ENCODE data around the gene BAIAP2. TPM values are rescaled to one million over a fixed set of nuclear protein-coding genes. Genes with fewer than 3 reads are reported as not detected.

Gene BAIAP2
- total RNA-seq, 1 donor from 2014 or later: 119 TPM

DNA sequence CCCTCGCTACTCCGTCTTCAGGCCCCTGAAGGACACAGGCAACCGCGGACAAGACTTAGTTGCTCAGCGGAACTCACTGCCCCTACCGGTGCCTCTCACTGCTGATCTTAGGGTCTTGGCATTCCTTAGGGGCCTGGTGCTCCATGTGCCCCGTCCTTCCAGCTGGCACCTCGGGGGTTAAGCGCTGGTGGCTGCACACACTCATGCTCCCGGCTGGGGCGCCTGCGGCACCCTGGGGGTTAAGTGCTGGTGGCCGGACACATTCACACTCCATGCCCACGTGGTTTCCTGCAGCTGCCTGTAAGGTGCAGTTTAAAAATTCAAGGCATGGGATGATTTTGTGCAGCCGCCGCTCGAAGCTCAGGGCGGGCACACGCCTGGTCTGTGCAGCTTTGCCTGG, 45.1 kb downstream of the BAIAP2 start:
- peaks cover 42% of the 10 kb centered on the region for H3K4me1 ChIP-seq
- no peak overlapping the region for H3K27ac ChIP-seq
- H3K27me3 ChIP-seq (ENCODE audit: low read depth): no peaks in the 10 kb centered on the region
- peaks cover 28% of the 10 kb centered on the region for H3K36me3 ChIP-seq
- ATAC-seq (no peak), DNase-seq (no peak)
- no peaks in the 10 kb centered on the region for H3K9me3 ChIP-seq
- no peak overlapping the region for H3K4me3 ChIP-seq
- intact Hi-C loops (cut with DNase I): no loop called here
- TF ChIP-seq, protein P1, sequence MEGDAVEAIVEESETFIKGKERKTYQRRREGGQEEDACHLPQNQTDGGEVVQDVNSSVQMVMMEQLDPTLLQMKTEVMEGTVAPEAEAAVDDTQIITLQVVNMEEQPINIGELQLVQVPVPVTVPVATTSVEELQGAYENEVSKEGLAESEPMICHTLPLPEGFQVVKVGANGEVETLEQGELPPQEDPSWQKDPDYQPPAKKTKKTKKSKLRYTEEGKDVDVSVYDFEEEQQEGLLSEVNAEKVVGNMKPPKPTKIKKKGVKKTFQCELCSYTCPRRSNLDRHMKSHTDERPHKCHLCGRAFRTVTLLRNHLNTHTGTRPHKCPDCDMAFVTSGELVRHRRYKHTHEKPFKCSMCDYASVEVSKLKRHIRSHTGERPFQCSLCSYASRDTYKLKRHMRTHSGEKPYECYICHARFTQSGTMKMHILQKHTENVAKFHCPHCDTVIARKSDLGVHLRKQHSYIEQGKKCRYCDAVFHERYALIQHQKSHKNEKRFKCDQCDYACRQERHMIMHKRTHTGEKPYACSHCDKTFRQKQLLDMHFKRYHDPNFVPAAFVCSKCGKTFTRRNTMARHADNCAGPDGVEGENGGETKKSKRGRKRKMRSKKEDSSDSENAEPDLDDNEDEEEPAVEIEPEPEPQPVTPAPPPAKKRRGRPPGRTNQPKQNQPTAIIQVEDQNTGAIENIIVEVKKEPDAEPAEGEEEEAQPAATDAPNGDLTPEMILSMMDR (IDR thresholded peaks at IDR 0.05): no peak

DNA sequence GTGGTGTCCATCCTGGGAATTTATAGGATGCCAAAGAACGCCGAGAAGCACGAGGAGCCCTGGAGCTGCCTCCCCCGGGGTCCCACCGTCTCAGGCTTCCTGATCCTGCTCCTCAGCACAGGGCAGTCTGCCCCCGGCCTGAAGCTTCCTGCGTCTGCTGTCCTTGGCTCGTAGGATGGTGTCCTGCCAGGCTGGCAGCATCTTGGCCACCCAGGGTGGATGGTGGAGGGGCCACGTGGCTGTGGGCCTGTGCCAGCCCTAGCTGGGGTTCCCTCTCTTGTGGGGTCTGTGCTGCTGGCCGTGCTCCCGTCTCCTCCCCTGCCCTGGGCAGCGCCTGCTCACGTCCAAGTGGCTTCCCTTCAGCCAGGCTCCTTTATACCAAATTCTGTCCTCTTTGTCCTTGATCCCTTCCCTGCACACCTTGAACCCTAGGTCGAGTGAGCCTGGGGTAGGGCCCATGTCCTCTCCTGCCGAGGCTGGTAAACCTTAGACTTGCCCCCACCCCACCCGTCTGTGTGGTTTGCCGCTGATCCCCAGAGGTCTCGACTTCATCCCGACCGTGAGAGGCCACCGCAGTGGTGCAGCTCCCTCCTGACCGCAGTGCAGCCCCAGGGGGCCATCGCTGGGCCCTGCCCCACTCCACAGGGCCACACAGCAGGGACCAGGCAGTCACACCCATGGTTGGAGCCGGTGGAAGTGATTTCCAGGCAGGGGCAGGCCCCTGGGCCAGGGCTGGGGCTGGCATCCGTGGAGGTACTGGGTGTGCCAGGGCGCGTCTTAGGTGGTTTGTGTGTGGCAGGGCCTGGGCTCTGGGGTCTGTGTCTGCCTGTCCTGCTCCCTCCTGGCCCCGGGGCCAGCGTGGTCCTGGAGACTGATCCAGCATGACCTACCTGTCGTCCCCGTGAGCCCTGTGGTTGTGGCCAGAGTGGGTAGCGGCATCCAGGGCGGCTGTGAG, 46.5 kb downstream of the BAIAP2 start:
- no peak overlapping the region for H3K4me3 ChIP-seq
- H3K9me3 ChIP-seq: no peaks in the 10 kb centered on the region
- no peaks in the 10 kb centered on the region for H3K27me3 ChIP-seq (ENCODE audit: low read depth)
- peaks cover 31% of the 10 kb centered on the region for H3K36me3 ChIP-seq
- intact Hi-C loops (cut with DNase I): no loop called here
- TF ChIP-seq, protein P1 (IDR thresholded peaks at IDR 0.05): no peak
- ATAC-seq (peak in 1 of 2 donors; percentile 0), DNase-seq (no peak)
- H3K27ac ChIP-seq: peak overlapping the region; percentile 87
- peaks cover 46% of the 10 kb centered on the region for H3K4me1 ChIP-seq

DNA sequence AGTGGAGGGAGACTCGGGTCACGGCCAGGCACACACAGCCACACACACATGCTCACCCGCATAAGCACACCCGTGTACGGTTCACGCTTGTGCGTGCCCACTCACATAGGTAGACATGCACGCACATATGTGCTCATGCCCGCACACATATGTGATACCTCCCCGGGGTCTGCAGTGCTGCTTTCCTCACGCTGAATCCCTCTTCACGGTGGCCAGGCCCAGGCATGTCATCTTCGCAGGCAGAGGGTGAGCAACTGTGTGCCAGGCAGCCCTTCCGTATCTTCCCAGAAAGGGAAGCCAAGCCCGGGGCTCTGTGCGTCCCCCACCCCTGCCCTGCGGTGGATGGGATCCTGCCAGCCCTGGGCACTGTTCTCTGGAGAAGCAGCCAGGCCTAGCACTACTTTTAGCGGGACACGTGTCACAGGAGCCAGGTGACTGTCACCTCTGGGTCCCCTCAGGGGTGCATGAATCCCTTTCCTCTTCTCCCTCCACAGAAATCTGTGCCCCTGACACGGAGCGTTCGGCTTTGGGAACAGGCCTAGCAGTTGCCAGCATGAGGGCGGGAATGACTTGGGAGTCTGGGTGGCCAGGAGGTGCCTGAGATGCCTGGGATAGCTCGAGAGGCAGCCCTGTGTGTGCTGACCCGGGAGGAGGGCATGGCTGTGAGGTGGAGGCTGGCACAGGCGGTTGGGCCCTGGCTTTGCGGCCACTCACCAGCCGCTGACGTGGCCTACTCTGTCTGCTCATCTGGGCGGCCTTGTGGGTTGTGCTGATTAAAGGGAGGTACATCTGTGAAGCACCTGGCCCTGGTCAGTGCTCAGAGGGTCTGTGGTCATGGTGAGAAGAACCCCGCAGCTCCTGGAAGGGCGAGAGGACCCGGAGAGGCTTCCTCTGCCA, 47.5 kb downstream of the BAIAP2 start:
- H3K9me3 ChIP-seq: no peaks in the 10 kb centered on the region
- H3K27ac ChIP-seq: peak overlapping the region; percentile 87
- peak; percentile 71 to 83 for ATAC-seq
- H3K36me3 ChIP-seq: peaks cover 36% of the 10 kb centered on the region
- H3K4me3 ChIP-seq: no peak overlapping the region
- DNase-seq: peak; percentile 80
- TF ChIP-seq, protein P1 (IDR thresholded peaks at IDR 0.05): no peak
- intact Hi-C loops (cut with DNase I): no loop called here
- peaks cover 53% of the 10 kb centered on the region for H3K4me1 ChIP-seq
- H3K27me3 ChIP-seq (ENCODE audit: low read depth): no peaks in the 10 kb centered on the region

DNA sequence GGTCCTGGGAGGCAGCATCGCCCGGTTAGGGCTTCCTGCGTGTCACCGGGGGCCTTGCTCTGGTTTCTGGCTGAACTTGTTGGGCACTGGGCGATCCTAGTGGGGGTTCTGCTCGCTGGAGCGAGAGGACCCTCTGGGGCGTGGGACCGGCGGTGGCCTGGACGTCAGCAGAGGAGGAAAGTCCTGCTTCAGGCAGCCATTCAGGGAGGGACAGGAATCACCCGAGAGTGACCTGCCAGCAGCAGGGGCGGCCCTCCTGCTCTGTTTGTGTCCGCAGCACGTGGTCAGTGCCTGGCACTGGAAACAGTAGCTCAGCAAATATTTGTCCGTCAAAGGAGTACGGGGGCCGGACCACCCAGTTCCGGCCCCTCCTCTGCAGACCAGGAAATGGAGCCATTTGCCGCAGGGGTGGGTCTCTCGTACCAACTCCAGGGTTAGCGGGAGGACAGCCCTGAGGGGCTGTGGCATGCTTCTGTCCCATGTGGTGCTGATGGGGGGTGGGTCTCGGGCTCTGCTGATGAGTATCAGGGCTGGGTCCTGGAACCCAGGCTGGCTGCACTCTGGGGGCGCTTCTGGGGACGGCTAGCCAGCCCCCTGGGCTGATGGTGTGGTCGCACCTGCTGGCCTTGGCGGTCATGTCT, 48.3 kb downstream of the BAIAP2 start:
- ATAC-seq (peak; percentile 80 to 83), DNase-seq (peak; percentile 87)
- intact Hi-C loops (cut with DNase I): no loop called here
- TF ChIP-seq, protein P1 (IDR thresholded peaks at IDR 0.05): no peak
- H3K4me1 ChIP-seq: peaks cover 55% of the 10 kb centered on the region
- H3K36me3 ChIP-seq: peaks cover 45% of the 10 kb centered on the region
- H3K27me3 ChIP-seq (ENCODE audit: low read depth): no peaks in the 10 kb centered on the region
- H3K4me3 ChIP-seq: peak overlapping the region; percentile 11
- H3K27ac ChIP-seq: peak overlapping the region; percentile 87
- H3K9me3 ChIP-seq: no peaks in the 10 kb centered on the region

Measured in lower lobe of right lung (tissue), 2 donors.